Thoracic aorta (tissue), 2 donors: ENCODE results near the gene KRTAP5-10. TPM values are rescaled to one million over a fixed set of nuclear protein-coding genes. Genes with fewer than 3 reads are reported as not detected.

Source experiments
- ATAC-seq: fragments of 150-250 bp; one replicate; pipeline ENCODE4 v1.8.0; 2017; ENCODE audit warnings: low read depth; ENCODE audit not compliant: insufficient number of reproducible peaks, low FRiP score
- DNase-seq: peaks from one replicate; pipeline ENCODE4 v3.0.0-alpha.2; 2020; ENCODE audit warnings: low spot score
- H3K27ac ChIP-seq, 2 donors: fragments of 200-600 bp; sonication (generic); 1 replicate in 1 of 2; 2 replicates in 1 of 2; pipeline ENCODE4 v1.5.1; 2016; ENCODE audit warnings: mild to moderate bottlenecking in 2 of 2, moderate library complexity in 2 of 2
- H3K27me3 ChIP-seq: fragments of 200-600 bp; sonication (generic); replicated peaks from 2 replicates; pipeline ENCODE4 v1.6.0; 2016; ENCODE audit warnings: mild to moderate bottlenecking; ENCODE audit not compliant: insufficient read depth
- H3K36me3 ChIP-seq: fragments of 200-600 bp; sonication (generic); one replicate; pipeline ENCODE4 v1.5.1; 2016
- H3K4me1 ChIP-seq, 2 donors: fragments of 200-600 bp; sonication (generic); 1 replicate in 1 of 2; 2 replicates in 1 of 2; pipeline versions ENCODE4 v1.5.1 to v1.6.0; 2016; ENCODE audit warnings: low read depth in 2 of 2, mild to moderate bottlenecking in 1 of 2; ENCODE audit not compliant: control insufficient read depth in 1 of 2
- H3K4me3 ChIP-seq: fragments of 200-600 bp; sonication (generic); 2 replicates; pipeline ENCODE4 v1.5.1; 2016; ENCODE audit warnings: mild to moderate bottlenecking
- H3K9me3 ChIP-seq: fragments of 200-600 bp; sonication (generic); 2 replicates; pipeline ENCODE4 v1.5.1; 2016
- total RNA-seq, 2 donors: library from RNA; depleted of rRNA; stranded (reverse); fragments of >200 nt; gene quantifications; one replicate each; pipeline versions ENCODE4 v1.1.0 to v1.2.3, GENCODE V29; 2016
- TF ChIP-seq, protein P1 (sequence below): fragments of 200-600 bp; sonication (generic); IDR thresholded peaks from one replicate; pipeline ENCODE4 v1.5.1; 2019; ENCODE audit warnings: antibody characterized with exemption

The KRTAP5-10 gene
- total RNA-seq, 2 donors from 2014 or later: not detected

DNA sequence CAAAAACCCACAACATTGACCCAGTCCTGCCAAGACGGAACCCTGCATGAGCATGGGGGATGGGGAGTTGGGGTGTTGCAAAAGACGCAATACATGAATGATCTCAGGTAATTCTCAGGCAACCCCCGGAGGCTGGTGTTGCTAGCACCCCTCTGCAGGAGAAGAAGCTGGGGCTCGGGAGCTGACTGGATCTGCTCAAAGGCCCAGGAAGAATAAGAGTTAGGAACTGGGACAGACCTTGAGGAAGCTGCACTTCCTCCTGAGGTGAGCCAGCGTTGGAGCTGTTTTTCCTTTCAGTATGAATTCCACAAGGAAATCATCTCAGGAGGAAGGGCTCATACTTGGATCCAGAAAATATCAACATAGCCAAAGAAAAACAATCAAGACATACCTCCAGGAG is 17.2 kb upstream of the KRTAP5-10 start, which contains the start of gene KRTAP5-9:
KRTAP5-9 (plus strand) TSS at position 301 of the 400 bp plus-strand sequence. CDS start 238 bp downstream, outside the sequence.
- Histone ChIP-seq H3K36me3 (no peaks in the 10 kb centered on the region), H3K9me3 (no peaks in the 10 kb centered on the region), H3K4me1 (no peaks in the 10 kb centered on the region), H3K27me3 (no peaks in the 10 kb centered on the region), H3K4me3 (no peak within 1 kb of the TSS), H3K27ac (no peak within 1 kb of the TSS)
- TF ChIP-seq, protein P1, sequence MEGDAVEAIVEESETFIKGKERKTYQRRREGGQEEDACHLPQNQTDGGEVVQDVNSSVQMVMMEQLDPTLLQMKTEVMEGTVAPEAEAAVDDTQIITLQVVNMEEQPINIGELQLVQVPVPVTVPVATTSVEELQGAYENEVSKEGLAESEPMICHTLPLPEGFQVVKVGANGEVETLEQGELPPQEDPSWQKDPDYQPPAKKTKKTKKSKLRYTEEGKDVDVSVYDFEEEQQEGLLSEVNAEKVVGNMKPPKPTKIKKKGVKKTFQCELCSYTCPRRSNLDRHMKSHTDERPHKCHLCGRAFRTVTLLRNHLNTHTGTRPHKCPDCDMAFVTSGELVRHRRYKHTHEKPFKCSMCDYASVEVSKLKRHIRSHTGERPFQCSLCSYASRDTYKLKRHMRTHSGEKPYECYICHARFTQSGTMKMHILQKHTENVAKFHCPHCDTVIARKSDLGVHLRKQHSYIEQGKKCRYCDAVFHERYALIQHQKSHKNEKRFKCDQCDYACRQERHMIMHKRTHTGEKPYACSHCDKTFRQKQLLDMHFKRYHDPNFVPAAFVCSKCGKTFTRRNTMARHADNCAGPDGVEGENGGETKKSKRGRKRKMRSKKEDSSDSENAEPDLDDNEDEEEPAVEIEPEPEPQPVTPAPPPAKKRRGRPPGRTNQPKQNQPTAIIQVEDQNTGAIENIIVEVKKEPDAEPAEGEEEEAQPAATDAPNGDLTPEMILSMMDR: no peak
- ATAC-seq: no peak
- DNase-seq: no peak

DNA sequence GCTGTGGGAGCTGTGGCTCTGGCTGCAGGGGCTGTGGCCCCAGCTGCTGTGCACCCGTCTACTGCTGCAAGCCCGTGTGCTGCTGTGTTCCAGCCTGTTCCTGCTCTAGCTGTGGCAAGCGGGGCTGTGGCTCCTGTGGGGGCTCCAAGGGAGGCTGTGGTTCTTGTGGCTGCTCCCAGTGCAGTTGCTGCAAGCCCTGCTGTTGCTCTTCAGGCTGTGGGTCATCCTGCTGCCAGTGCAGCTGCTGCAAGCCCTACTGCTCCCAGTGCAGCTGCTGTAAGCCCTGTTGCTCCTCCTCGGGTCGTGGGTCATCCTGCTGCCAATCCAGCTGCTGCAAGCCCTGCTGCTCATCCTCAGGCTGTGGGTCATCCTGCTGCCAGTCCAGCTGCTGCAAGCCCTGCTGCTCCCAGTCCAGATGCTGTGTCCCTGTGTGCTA is 16.6 kb upstream of the KRTAP5-10 start:
- H3K9me3 ChIP-seq: no peaks in the 10 kb centered on the region
- H3K4me1 ChIP-seq: no peaks in the 10 kb centered on the region
- TF ChIP-seq, protein P1: no peak
- H3K4me3 ChIP-seq: no peak overlapping the region
- no peak for ATAC-seq
- H3K27ac ChIP-seq: no peak overlapping the region
- no peaks in the 10 kb centered on the region for H3K36me3 ChIP-seq
- no peak for DNase-seq
- no peaks in the 10 kb centered on the region for H3K27me3 ChIP-seq

DNA sequence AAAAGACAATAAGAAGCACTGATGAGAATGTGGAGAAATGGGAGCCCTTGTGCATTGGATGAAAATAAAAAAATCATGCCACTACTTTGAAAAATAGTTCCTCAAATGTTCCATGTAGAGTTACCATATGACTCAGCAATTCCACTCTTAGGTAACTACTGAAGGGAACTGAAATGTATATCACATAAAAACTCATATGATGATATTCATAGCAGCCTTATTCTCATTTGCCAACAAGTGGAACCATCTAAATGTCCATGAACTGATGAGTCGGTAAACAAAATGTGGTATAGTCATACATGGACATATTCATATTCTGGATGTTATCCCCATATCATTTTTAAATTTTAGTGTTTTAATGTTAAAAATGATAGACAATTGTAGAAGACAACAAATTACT is 13.7 kb upstream of the KRTAP5-10 start:
- DNase-seq (no peak), ATAC-seq (no peak)
- H3K4me1 ChIP-seq: no peaks in the 10 kb centered on the region
- no peak overlapping the region for H3K4me3 ChIP-seq
- TF ChIP-seq, protein P1: no peak
- no peaks in the 10 kb centered on the region for H3K27me3 ChIP-seq
- H3K27ac ChIP-seq: no peak overlapping the region
- H3K36me3 ChIP-seq: no peaks in the 10 kb centered on the region
- H3K9me3 ChIP-seq: no peaks in the 10 kb centered on the region

DNA sequence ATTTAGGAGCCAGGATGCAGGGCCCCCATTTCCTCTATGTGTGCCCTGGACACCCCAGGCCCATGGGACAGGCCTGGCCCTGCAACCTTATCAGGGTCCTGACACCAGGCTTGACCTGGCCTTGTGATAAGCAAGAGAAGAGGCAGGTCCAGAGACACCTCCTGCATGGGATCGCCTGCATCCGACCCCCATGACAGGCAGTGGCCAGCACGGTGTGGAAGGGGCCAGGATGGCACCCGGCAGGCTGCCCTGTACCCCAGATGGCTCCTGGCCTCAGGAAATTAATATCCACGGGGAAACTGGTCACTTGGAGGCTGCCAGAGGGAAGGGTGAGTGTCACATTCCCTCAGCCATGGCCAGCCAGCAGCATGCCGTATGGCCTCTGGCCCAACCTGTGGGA is 10.4 kb upstream of the KRTAP5-10 start:
- ATAC-seq (no peak), DNase-seq (no peak)
- H3K36me3 ChIP-seq: no peaks in the 10 kb centered on the region
- H3K27me3 ChIP-seq: no peaks in the 10 kb centered on the region
- no peak overlapping the region for H3K4me3 ChIP-seq
- H3K9me3 ChIP-seq: no peaks in the 10 kb centered on the region
- H3K27ac ChIP-seq: no peak overlapping the region
- TF ChIP-seq, protein P1: no peak
- H3K4me1 ChIP-seq: no peaks in the 10 kb centered on the region

DNA sequence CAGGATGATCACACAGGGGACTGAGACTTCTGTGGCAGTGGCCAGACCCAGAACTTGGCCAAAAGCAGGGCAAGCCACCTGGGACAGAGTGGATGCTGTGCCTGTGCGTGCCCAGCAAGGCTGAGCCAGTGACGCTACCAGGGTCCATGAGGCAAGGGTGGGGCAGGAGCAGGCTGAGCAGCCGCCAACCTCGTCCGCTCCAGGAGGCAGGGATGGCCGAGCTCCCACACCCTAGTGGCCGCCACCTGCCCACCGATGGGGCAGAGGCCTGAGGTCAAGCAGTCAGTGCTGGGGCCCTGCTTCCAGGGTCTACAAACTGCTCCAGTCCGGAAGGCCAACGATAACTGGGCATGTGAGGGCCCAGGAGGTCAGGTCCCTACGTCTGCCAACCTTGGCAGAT is 9.9 kb upstream of the KRTAP5-10 start:
- Histone ChIP-seq H3K9me3 (no peaks in the 10 kb centered on the region), H3K4me3 (no peak overlapping the region), H3K4me1 (no peaks in the 10 kb centered on the region), H3K36me3 (no peaks in the 10 kb centered on the region), H3K27ac (no peak overlapping the region), H3K27me3 (no peaks in the 10 kb centered on the region)
- TF ChIP-seq, protein P1: no peak
- no peak for DNase-seq
- ATAC-seq: no peak
